Adrenal gland (tissue), 5 donors: ENCODE data around the gene GMPR2.

Experiments used
- CTCF ChIP-seq, 6 experiments: fragments of 450-650 bp in 4 of 6; fragments of 200-600 bp in 2 of 6; sonication (generic) in 1 of 6; IDR thresholded peaks; 1 replicate in 5 of 6; 2 replicates in 1 of 6; pipeline versions ENCODE4 v1.5.1 to v1.8.0; 2016 to 2021; ENCODE audit warnings: antibody characterized with exemption in 6 of 6, mild to moderate bottlenecking in 2 of 6, moderate library complexity in 1 of 6
- POLR2A ChIP-seq, 2 donors: fragments of 450-650 bp; IDR thresholded peaks; one replicate each; pipeline ENCODE4 v1.6.1; 2017; ENCODE audit warnings: antibody characterized with exemption in 2 of 2, mild to moderate bottlenecking in 2 of 2, moderate library complexity in 1 of 2
- donor health status: DM: no; HTN: no; CAD: no.

- TF ChIP-seq CTCF (IDR thresholded peaks at IDR 0.05) (no peak), POLR2A (IDR thresholded peaks at IDR 0.05) (no peak)
Observed at GRCh38 chr14:24192933-24193332, 39.8 kb upstream of the GMPR2 start.
